SK-N-SH (cell line): Measurements from ENCODE around the gene PQBP1.

Experiments
- CTCF ChIP-seq: fragments of 200-600 bp; sonication (generic); IDR thresholded peaks from 2 replicates; pipeline ENCODE4 v1.6.1; 2017; ENCODE audit warnings: antibody characterized with exemption, mild to moderate bottlenecking, moderate library complexity
- POLR2AphosphoS5 ChIP-seq: IDR thresholded peaks from 2 replicates; pipeline ENCODE4 v1.6.1; 2012; ENCODE audit warnings: low read depth, low read length
- RAD21 ChIP-seq: IDR thresholded peaks from 2 replicates; pipeline ENCODE4 v1.6.1; 2012; ENCODE audit warnings: mild to moderate bottlenecking, low read length
- RFX5 ChIP-seq: IDR thresholded peaks from 2 replicates; pipeline ENCODE4 v1.6.1; 2012; ENCODE audit warnings: mild to moderate bottlenecking, improper control_type of control experiment, low read length
- USF1 ChIP-seq: IDR thresholded peaks from 2 replicates; pipeline ENCODE4 v1.4.0; 2012; ENCODE audit warnings: low read depth, borderline replicate concordance
- YY1 ChIP-seq: IDR thresholded peaks from 2 replicates; pipeline ENCODE4 v1.4.0; 2012; ENCODE audit warnings: low read depth, mild to moderate bottlenecking
- ZBTB33 ChIP-seq: IDR thresholded peaks from 2 replicates; pipeline ENCODE4 v1.4.0; 2012; ENCODE audit warnings: low read depth, borderline replicate concordance

GRCh38 chrX:48848847-48849246 is 48.9 kb upstream of the PQBP1 start:
- TF ChIP-seq USF1: no peak
- no peak for TF ChIP-seq CTCF
- no peak for TF ChIP-seq RFX5
- TF ChIP-seq POLR2AphosphoS5: no peak
- TF ChIP-seq RAD21: no peak
- TF ChIP-seq YY1: no peak
- no peak for TF ChIP-seq ZBTB33
